Aorta (tissue), 5 donors: ENCODE measurements around the gene PTPN1. TPM values are rescaled to one million over a fixed set of nuclear protein-coding genes. Genes with fewer than 3 reads are reported as not detected.
"Not testable (repeated sequence)": the region's sequence is repeated elsewhere in the genome, so short reads cannot be mapped to it uniquely, and the experiment has no call there.

Experiments used
- ATAC-seq: fragments of 200-7000 bp; cut with Tn5 transposase; one replicate; pipeline ENCODE4 v1.9.1; 2022; ENCODE audit warnings: moderate library complexity; ENCODE audit not compliant: low FRiP score
- DNase-seq, 2 donors: peaks; one replicate each; pipeline ENCODE4 v3.0.0-alpha.2; 2020
- H3K27ac ChIP-seq, 2 donors: one replicate each; pipeline ENCODE4 v1.5.1; 2013; ENCODE audit warnings: low read length in 2 of 2, mild to moderate bottlenecking in 2 of 2, moderate library complexity in 2 of 2, control low read depth in 1 of 2, inconsistent platforms in 1 of 2, low read depth in 1 of 2
- H3K27me3 ChIP-seq, 2 donors: one replicate each; pipeline ENCODE4 v1.6.1; 2013; ENCODE audit warnings: control low read depth in 1 of 2, low read length in 1 of 2, mild to moderate bottlenecking in 1 of 2, moderate library complexity in 1 of 2; ENCODE audit not compliant: insufficient read depth in 2 of 2, control insufficient read depth in 1 of 2
- H3K36me3 ChIP-seq, 2 donors: one replicate each; pipeline ENCODE4 v1.6.1; 2013; ENCODE audit warnings: control low read depth in 1 of 2, low read length in 1 of 2, mild to moderate bottlenecking in 1 of 2; ENCODE audit not compliant: insufficient read depth in 2 of 2, control insufficient read depth in 1 of 2
- H3K4me1 ChIP-seq, 2 donors: one replicate each; pipeline ENCODE4 v1.6.1; 2013; ENCODE audit warnings: low read length in 2 of 2, control low read depth in 1 of 2, mild to moderate bottlenecking in 1 of 2, moderate library complexity in 1 of 2; ENCODE audit not compliant: insufficient read depth in 2 of 2, control insufficient read depth in 1 of 2
- H3K4me3 ChIP-seq, 2 donors: one replicate each; pipeline ENCODE4 v1.5.1; 2013; ENCODE audit warnings: low read length in 2 of 2, control low read depth in 1 of 2, mild to moderate bottlenecking in 1 of 2
- H3K9me3 ChIP-seq: one replicate; pipeline ENCODE4 v1.6.1; 2013; ENCODE audit warnings: mild to moderate bottlenecking, low read length; ENCODE audit not compliant: control insufficient read depth
- WGBS, 2 donors: extraction: QIAGEN DNeasy Blood & Tissue Kit; methylation state at CpG; one replicate each; pipeline ENCODE4 v1.1.7; 2013; 5-methylcytosine and 5-hydroxymethylcytosine counted together
- intact Hi-C, 2 donors: fragments of 100-400 bp; cut with DNase I; formaldehyde crosslinking; loops; one replicate each; pipeline versions ENCODE4 v1.14.2 to v1.15.0; 2022
- polyA plus RNA-seq, 2 donors: library from polyadenylated mRNA; stranded (reverse); fragments of 200-250 nt; gene quantifications; one replicate each; pipeline ENCODE4 v1.2.3, GENCODE V29; 2013
- total RNA-seq, 2 donors: library from RNA; stranded (reverse); fragmentation: NEBNext Ultra II Directional; extraction: Animal tissue kit (Norgen Biotek cat#: 25700); gene quantifications; one replicate each; pipeline ENCODE4 v1.2.1, GENCODE V29; 2021
- donor health status: healthy with polysubstance abuse.
- donor health status: Bipolar disorder and iron deficiency.
- donor health status: DM: no; HTN: no; CAD: no.
- donor health status: DM: no; HTN: no; CAD: no.
- donor health status: DM: yes; HTN: yes; CAD: no.

PTPN1 gene
- total and polyA plus RNA-seq, 4 donors: 17.7 to 51.6 (median 25.5) TPM

- no peaks in the 10 kb centered on the region for H3K36me3 ChIP-seq
- ATAC-seq (no peak), DNase-seq (no peak)
- H3K4me1 ChIP-seq: no peaks in the 10 kb centered on the region
- no peak overlapping the region for H3K27ac ChIP-seq
- intact Hi-C loops: loop anchor here in 1 of 2 donors (10.0 kb wide), 1 partner anchor 239 kb away; no protein-coding TSS in a partner anchor
- H3K9me3 ChIP-seq: no peaks in the 10 kb centered on the region
- no peaks in the 10 kb centered on the region for H3K27me3 ChIP-seq
- 86 to 90% methylated on average over 3 of the region's 3 CpGs for WGBS, 2 donors
- H3K4me3 ChIP-seq: no peak overlapping the region
Observed at GRCh38 chr20:50506270-50506579, 4.0 kb upstream of the PTPN1 start.

- not testable (repeated sequence) for DNase-seq, H3K4me1 ChIP-seq, H3K4me3 ChIP-seq, H3K9me3 ChIP-seq, H3K27me3 ChIP-seq, H3K27ac ChIP-seq, ATAC-seq, H3K36me3 ChIP-seq
- intact Hi-C loops: loop anchor here in 1 of 2 donors (10.0 kb wide), 1 partner anchor 237 kb away; no protein-coding TSS in a partner anchor
- WGBS, 2 donors: 95% methylated on average over 5 of the region's 5 CpGs
Observed at GRCh38 chr20:50507745-50508144, 2.4 kb upstream of the PTPN1 start.

GRCh38 chr20:50508171-50508755, 1.9 kb upstream of the PTPN1 start:
- no peaks in the 10 kb centered on the region for H3K4me1 ChIP-seq
- H3K27me3 ChIP-seq: no peaks in the 10 kb centered on the region
- no peaks in the 10 kb centered on the region for H3K36me3 ChIP-seq
- no peak for ATAC-seq
- no peak overlapping the region for H3K4me3 ChIP-seq
- H3K9me3 ChIP-seq: no peaks in the 10 kb centered on the region
- DNase-seq: no peak
- intact Hi-C loops: loop anchor here in 1 of 2 donors (10.0 kb wide), 1 partner anchor 237 kb away; no protein-coding TSS in a partner anchor
- H3K27ac ChIP-seq: no peak overlapping the region
- 72 to 73% methylated on average over 9 of the region's 9 CpGs for WGBS, 2 donors

GRCh38 chr20:50510706-50511542, 741 bp downstream of the PTPN1 start:
- peak overlapping the region in 1 of 2 donors; percentile 69 for H3K27ac ChIP-seq
- ATAC-seq (no peak), DNase-seq (peak in 1 of 2 donors; percentile 61)
- no peaks in the 10 kb centered on the region for H3K27me3 ChIP-seq
- intact Hi-C loops: loop anchor here (2.0 to 5.0 kb wide), 3 partner anchors 51 to 66 kb away; no protein-coding TSS in a partner anchor
- 2 to 3% methylated on average over 32 of the region's 32 CpGs for WGBS, 2 donors
- H3K36me3 ChIP-seq: no peaks in the 10 kb centered on the region
- peaks cover 4 to 13% of the 10 kb centered on the region in 2 donors for H3K4me1 ChIP-seq
- H3K9me3 ChIP-seq: no peaks in the 10 kb centered on the region
- H3K4me3 ChIP-seq: peak overlapping the region; percentile 71 to 80

GRCh38 chr20:50512323-50512722, 2.1 kb downstream of the PTPN1 start:
- no peak for ATAC-seq
- H3K4me3 ChIP-seq: peak overlapping the region in 1 of 2 donors; percentile 80
- DNase-seq: no peak
- H3K36me3 ChIP-seq: no peaks in the 10 kb centered on the region
- no peak overlapping the region for H3K27ac ChIP-seq
- H3K4me1 ChIP-seq: peaks cover 4 to 16% of the 10 kb centered on the region in 2 donors
- intact Hi-C loops: loop anchor here (5.0 kb wide), 2 partner anchors 50 to 65 kb away; no protein-coding TSS in a partner anchor
- no peaks in the 10 kb centered on the region for H3K27me3 ChIP-seq
- no peaks in the 10 kb centered on the region for H3K9me3 ChIP-seq
- 66 to 69% methylated on average over 1 of the region's 1 CpG for WGBS, 2 donors

GRCh38 chr20:50513169-50514034, 3.2 kb downstream of the PTPN1 start:
- 51 to 59% methylated on average over 5 of the region's 5 CpGs for WGBS, 2 donors
- DNase-seq (no peak), ATAC-seq (no peak)
- Histone ChIP-seq H3K27me3 (no peaks in the 10 kb centered on the region), H3K9me3 (no peaks in the 10 kb centered on the region), H3K36me3 (no peaks in the 10 kb centered on the region), H3K4me3 (peak overlapping the region in 1 of 2 donors; percentile 80), H3K27ac (no peak overlapping the region), H3K4me1 (peaks cover 4 to 16% of the 10 kb centered on the region in 2 donors)
- intact Hi-C loops: loop anchor here (5.0 kb wide), 2 partner anchors 49 to 64 kb away; no protein-coding TSS in a partner anchor

GRCh38 chr20:50514035-50514337, 3.8 kb downstream of the PTPN1 start:
- Histone ChIP-seq H3K36me3 (no peaks in the 10 kb centered on the region), H3K27ac (peak overlapping the region in 1 of 2 donors; percentile 32), H3K4me1 (peaks cover 4 to 16% of the 10 kb centered on the region in 2 donors), H3K27me3 (no peaks in the 10 kb centered on the region), H3K9me3 (no peaks in the 10 kb centered on the region), H3K4me3 (no peak overlapping the region)
- WGBS, 2 donors: 94 to 96% methylated on average over 2 of the region's 2 CpGs
- ATAC-seq (no peak), DNase-seq (no peak)
- intact Hi-C loops: loop anchor here (5.0 kb wide), 2 partner anchors 48 to 63 kb away; no protein-coding TSS in a partner anchor

- ATAC-seq (no peak), DNase-seq (no peak)
- Histone ChIP-seq H3K36me3 (no peaks in the 10 kb centered on the region), H3K9me3 (no peaks in the 10 kb centered on the region), H3K27me3 (no peaks in the 10 kb centered on the region), H3K4me1 (peaks cover 5 to 16% of the 10 kb centered on the region in 2 donors), H3K4me3 (no peak overlapping the region), H3K27ac (peak overlapping the region in 1 of 2 donors; percentile 25)
- 74 to 81% methylated on average over 3 of the region's 3 CpGs for whole genome bisulfite sequencing, 2 donors
- intact Hi-C loops: loop anchor here (5.0 kb wide), 2 partner anchors 48 to 63 kb away; no protein-coding TSS in a partner anchor
Observed at GRCh38 chr20:50514750-50515149, 4.6 kb downstream of the PTPN1 start.
